K562 (cell line): ENCODE results near the gene ECM2. TPM values are rescaled to one million over a fixed set of nuclear protein-coding genes. Genes with fewer than 3 reads are reported as not detected.

ENCODE experiments used
- ATAC-seq: fragments of 200-7000 bp; cut with Tn5 transposase; 3 replicates; pipeline ENCODE4 v1.9.1; 2020; ENCODE audit warnings: moderate library complexity
- BruUV-seq: library from RNA; stranded (reverse); fragments of 400-500 nt; replicated peaks from 2 replicates; lab custom pipeline; 2021; lab: Mats Ljungman, UMichigan
- CTCF ChIA-PET: fragments of 300-600 bp; formaldehyde crosslinking; extraction: SDS; loops from one replicate; lab custom pipeline; 2021; ENCODE audit warnings: low intra/inter-chr PET ratio; lab: Yijun Ruan, JAX
- POLR2A ChIA-PET: fragments of 300-600, 350-650 bp; sonication (Branson Sonifier 250); formaldehyde crosslinking; extraction: SDS; loops from one replicate; lab custom pipeline; 2021; ENCODE audit warnings: antibody characterized with exemption, inconsistent platforms; lab: Yijun Ruan, JAX
- DNase-seq, 4 experiments: peaks; one replicate each; pipeline versions ENCODE4 v3.0.0 to v3.0.0-alpha.2; 2011 to 2018; ENCODE audit warnings: low spot score in 3 of 4, mixed read lengths in 3 of 4; ENCODE audit errors: extremely low read depth in 1 of 4
- FAIRE-seq: peaks from 2 replicates; lab custom pipeline; 2011; peaks lifted over from hg19 to GRCh38; lab: Jason Lieb, UNC
- H2AFZ ChIP-seq: 2 replicates; pipeline ENCODE4 v1.6.0; 2011; ENCODE audit warnings: low read depth, low read length, control low read depth, inconsistent platforms
- H3K27ac ChIP-seq: fragments of 200-600 bp; 3 replicates; pipeline ENCODE4 v1.8.0; 2011; ENCODE audit warnings: low read depth, mild to moderate bottlenecking, control low read depth, inconsistent platforms, low read length, moderate library complexity, mixed read lengths; ENCODE audit errors: extremely low read depth
- H3K27me3 ChIP-seq, 2 experiments: fragments of 300-600 bp in 1 of 2; 2 replicates in 1 of 2; 3 replicates in 1 of 2; pipeline versions ENCODE4 v1.6.0 to v1.8.0; 2011; ENCODE audit warnings: inconsistent platforms in 2 of 2, low read length in 2 of 2, mild to moderate bottlenecking in 1 of 2, mixed read lengths in 1 of 2, moderate library complexity in 1 of 2; ENCODE audit not compliant: control insufficient read depth in 2 of 2, insufficient read depth in 2 of 2
- H3K36me3 ChIP-seq: fragments of 300-600 bp; 3 replicates; pipeline ENCODE4 v1.8.0; 2011; ENCODE audit warnings: mild to moderate bottlenecking, low read length, inconsistent platforms; ENCODE audit not compliant: control insufficient read depth, insufficient read depth
- H3K4me1 ChIP-seq, 2 experiments: fragments of 200-600 bp in 1 of 2; replicated peaks in 1 of 2; 2 replicates in 1 of 2; 3 replicates in 1 of 2; pipeline versions ENCODE4 v1.5.1 to v1.8.0; 2011; ENCODE audit warnings: inconsistent platforms in 2 of 2, low read length in 2 of 2, mild to moderate bottlenecking in 1 of 2, mixed read lengths in 1 of 2, moderate library complexity in 1 of 2; ENCODE audit not compliant: control insufficient read depth in 2 of 2, insufficient read depth in 2 of 2
- H3K4me2 ChIP-seq: 2 replicates; pipeline ENCODE4 v1.6.1; 2011; ENCODE audit warnings: low read length, control low read depth, inconsistent platforms, mixed read lengths; ENCODE audit not compliant: insufficient read depth
- H3K4me3 ChIP-seq: fragments of 200-600 bp; sonication (generic), shearing (Covaris generic); 2 replicates; pipeline ENCODE4 v1.5.1; 2016; ENCODE audit warnings: control low read depth, inconsistent platforms
- H3K79me2 ChIP-seq: fragments of 200-600 bp; 3 replicates; pipeline ENCODE4 v1.8.0; 2011; ENCODE audit warnings: low read length, inconsistent platforms; ENCODE audit not compliant: control insufficient read depth, insufficient read depth
- H3K9ac ChIP-seq, 2 experiments: 2 replicates each; pipeline versions ENCODE4 v1.6.0 to v1.6.1; 2011; ENCODE audit warnings: low read depth in 2 of 2, low read length in 2 of 2, control low read depth in 1 of 2, inconsistent platforms in 1 of 2, mild to moderate bottlenecking in 1 of 2, mixed read lengths in 1 of 2; ENCODE audit not compliant: insufficient read depth in 1 of 2
- H3K9me1 ChIP-seq: one replicate; pipeline ENCODE4 v1.6.0; 2011; ENCODE audit warnings: inconsistent platforms, mild to moderate bottlenecking, low read length, moderate library complexity; ENCODE audit not compliant: control insufficient read depth, insufficient read depth
- H3K9me3 ChIP-seq: replicated peaks from 2 replicates; pipeline ENCODE4 v1.5.1; 2011; ENCODE audit warnings: low read depth, low read length, inconsistent platforms; ENCODE audit not compliant: control insufficient read depth, insufficient read depth
- H4K20me1 ChIP-seq: replicated peaks from 2 replicates; pipeline ENCODE4 v1.6.1; 2011; ENCODE audit warnings: low read length, inconsistent platforms, mixed read lengths; ENCODE audit not compliant: control insufficient read depth, insufficient read depth
- ARID1B ChIP-seq: fragments of 450-650 bp; IDR thresholded peaks from 2 replicates; pipeline ENCODE4 v1.6.1; 2016; ENCODE audit warnings: antibody characterized with exemption, mild to moderate bottlenecking, inconsistent platforms
- C11orf30 ChIP-seq: fragments of 450-650 bp; IDR thresholded peaks from 2 replicates; pipeline ENCODE4 v1.6.1; 2016; ENCODE audit warnings: low read depth, mild to moderate bottlenecking
- CBFA2T3 ChIP-seq: fragments of 450-650 bp; IDR thresholded peaks from 2 replicates; pipeline ENCODE4 v1.6.1; 2017
- CBX2 ChIP-seq: fragments of 200-600 bp; sonication (generic); IDR thresholded peaks from one replicate; pipeline ENCODE4 v1.6.1; 2012; ENCODE audit warnings: mild to moderate bottlenecking, low read length, inconsistent platforms; ENCODE audit not compliant: insufficient read depth, poor library complexity, severe bottlenecking
- DACH1 ChIP-seq: fragments of 450-650 bp; IDR thresholded peaks from 2 replicates; pipeline ENCODE4 v1.6.1; 2018; ENCODE audit not compliant: partially characterized antibody
- ESRRB ChIP-seq: fragments of 250-450 bp; sonication (Bioruptor Pico); IDR thresholded peaks from 2 replicates; pipeline ENCODE4 v1.5.0; 2020; ENCODE audit warnings: mild to moderate bottlenecking, moderate library complexity, borderline replicate concordance
- HDAC3 ChIP-seq: fragments of 450-650 bp; IDR thresholded peaks from 2 replicates; pipeline ENCODE4 v1.6.1; 2018; ENCODE audit warnings: borderline replicate concordance, mild to moderate bottlenecking, moderate library complexity; ENCODE audit not compliant: partially characterized antibody
- MAFF ChIP-seq: IDR thresholded peaks from 2 replicates; pipeline ENCODE4 v1.6.1; 2012; ENCODE audit warnings: low read length, improper control_type of control experiment
- MTA1 ChIP-seq: fragments of 450-650 bp; IDR thresholded peaks from 2 replicates; pipeline ENCODE4 v1.6.1; 2017; ENCODE audit warnings: borderline replicate concordance
- MTF1 ChIP-seq: fragments of 250-450 bp; sonication (Bioruptor Pico); IDR thresholded peaks from 2 replicates; pipeline ENCODE4 v1.9.0; 2021; ENCODE audit warnings: moderate library complexity, mild to moderate bottlenecking, inconsistent platforms, borderline replicate concordance
- MYBL2 ChIP-seq, 2 experiments: fragments of 450-650 bp in 1 of 2; sonication (generic) in 1 of 2; formaldehyde crosslinking in 1 of 2; IDR thresholded peaks; 2 replicates each; pipeline versions ENCODE4 v1.6.1 to v1.8.1; 2017 to 2022; ENCODE audit warnings: borderline replicate concordance in 1 of 2, inconsistent platforms in 1 of 2, low read depth in 1 of 2, mild to moderate bottlenecking in 1 of 2, missing genetic modification reagents in 1 of 2, moderate library complexity in 1 of 2
- NFE2 ChIP-seq: IDR thresholded peaks from 2 replicates; pipeline ENCODE4 v1.6.1; 2014; ENCODE audit warnings: antibody characterized with exemption, low read depth
- RBM14 ChIP-seq: fragments of 200-400 bp; formaldehyde crosslinking; IDR thresholded peaks from 2 replicates; pipeline ENCODE4 v1.6.1; 2018; ENCODE audit warnings: low read depth, mild to moderate bottlenecking, low read length, moderate library complexity, borderline replicate concordance; ENCODE audit not compliant: insufficient read depth
- TAF1 ChIP-seq: IDR thresholded peaks from 2 replicates; pipeline ENCODE4 v1.6.1; 2011; ENCODE audit warnings: mild to moderate bottlenecking, low read length, moderate library complexity; ENCODE audit not compliant: insufficient read depth, control insufficient read depth, severe bottlenecking; ENCODE audit errors: extremely low read depth
- ZNF316 ChIP-seq: fragments of 450-650 bp; IDR thresholded peaks from 2 replicates; pipeline ENCODE4 v1.6.1; 2016
- ZNF583 ChIP-seq: fragments of 250-450 bp; sonication (Bioruptor Pico); IDR thresholded peaks from 2 replicates; pipeline ENCODE4 v1.4.0; 2020
- ZNF778 ChIP-seq: fragments of 450-650 bp; formaldehyde crosslinking; IDR thresholded peaks from 2 replicates; pipeline ENCODE4 v1.4.0; 2020; ENCODE audit warnings: mild to moderate bottlenecking, moderate library complexity
- WGBS: fragments of 100-300 bp; shearing (Covaris generic); methylation state at CpG from one replicate; pipeline ENCODE4 v1.1.6; 2016; ENCODE audit warnings: low coverage, mixed read lengths; ENCODE audit not compliant: insufficient coverage; ENCODE audit errors: missing lambda C conversion rate; 5-methylcytosine and 5-hydroxymethylcytosine counted together
- in situ Hi-C: fragments of 300-500 bp; cut with MboI; formaldehyde crosslinking; loops from 4 replicates; pipeline ENCODE4 v1.15.0; 2018; ENCODE audit warnings: inconsistent platforms, mixed read lengths
- intact Hi-C: fragments of 100-400 bp; cut with micrococcal nuclease; formaldehyde crosslinking; loops from 2 replicates; pipeline ENCODE4 v1.14.2; 2022
- polyA plus RNA-seq, 8 experiments: library from polyadenylated mRNA; depleted of rRNA in 4 of 8; stranded (reverse) in 5 of 8; unstranded in 3 of 8; fragments of >200 nt; fragmentation: Nextera tagmentation in 2 of 8; fragmentation: Illumina TruSeq in 1 of 8; extraction: Ambion mirVana in 2 of 8; extraction: Trizol in 1 of 8; gene quantifications; 2 replicates each; pipeline versions ENCODE4 v1.2.1 to v1.2.3, GENCODE V29; 2011 to 2014; ENCODE audit warnings: inconsistent platforms in 1 of 8, missing spikeins in 1 of 8
- total RNA-seq, 7 experiments: library from RNA; depleted of rRNA in 6 of 7; stranded (reverse); fragments of >200 nt in 6 of 7; fragmentation: Illumina TruSeq in 2 of 7; extraction: Trizol in 2 of 7; gene quantifications; 2 replicates each; pipeline versions ENCODE4 v1.2.1 to v1.2.3, GENCODE V29; 2011 to 2021; ENCODE audit warnings: low replicate concordance in 1 of 7
- TF ChIP-seq, protein P1 (sequence below): sonication (generic); formaldehyde crosslinking; IDR thresholded peaks from 2 replicates; pipeline ENCODE4 v1.8.1; 2023; ENCODE audit warnings: mild to moderate bottlenecking, missing genetic modification reagents
- TF ChIP-seq, protein P2 (sequence below): sonication (generic); formaldehyde crosslinking; IDR thresholded peaks from 2 replicates; pipeline ENCODE4 v1.8.0; 2022; ENCODE audit warnings: mild to moderate bottlenecking, missing genetic modification reagents

ECM2 gene
- total and polyA plus RNA-seq, 9 of the 15 experiments (the other 6 are each of a cell fraction or from before 2014, with no cell fraction given), result 0.03 to 0.07 TPM; not detected in 7

GRCh38 chr9:92558612-92559374 is 23.0 kb upstream of the ECM2 start:
- Histone ChIP-seq H3K36me3 (no peaks in the 10 kb centered on the region), H3K79me2 (no peaks in the 10 kb centered on the region), H3K9ac (peak overlapping the region; percentile 1 to 78; a peak in 2 of 4 replicates), H3K27ac (no peak overlapping the region), H2AFZ (peak overlapping the region; percentile 74; the same call in 1 of the 2 replicates), H3K9me3 (no peaks in the 10 kb centered on the region), H4K20me1 (no peaks in the 10 kb centered on the region), H3K4me3 (no peak overlapping the region), H3K27me3 (no peaks in the 10 kb centered on the region), H3K9me1 (no peaks in the 10 kb centered on the region), H3K4me2 (no peak overlapping the region; the same call in 1 of the 2 replicates), H3K4me1 (peaks cover 11 to 16% of the 10 kb centered on the region in 2 experiments; a peak in 3 of 5 replicates)
- ATAC-seq, result no peak
- WGBS, result 68% methylated on average over 15 of the region's 16 CpGs
- POLR2A ChIA-PET, result interaction anchor here (1.0 to 1.4 kb wide), 2 partner anchors 9 to 10 kb away, joined by 3 read pairs; no protein-coding TSS in a partner anchor
- in situ Hi-C loops (no loop called here), intact Hi-C loops (no loop called here)
- FAIRE-seq, result no peak
- no peak for DNase-seq
- no TSS peak for BruUV-seq
- TF ChIP-seq ARID1B, result no peak
- TF ChIP-seq C11orf30, result peak; percentile 56; the same call in 1 of the 2 replicates
- no peak for TF ChIP-seq TAF1
- TF ChIP-seq MTF1 (CRISPR knock-in tag), result no peak
- TF ChIP-seq CBX2, result no peak
- TF ChIP-seq, protein P1, sequence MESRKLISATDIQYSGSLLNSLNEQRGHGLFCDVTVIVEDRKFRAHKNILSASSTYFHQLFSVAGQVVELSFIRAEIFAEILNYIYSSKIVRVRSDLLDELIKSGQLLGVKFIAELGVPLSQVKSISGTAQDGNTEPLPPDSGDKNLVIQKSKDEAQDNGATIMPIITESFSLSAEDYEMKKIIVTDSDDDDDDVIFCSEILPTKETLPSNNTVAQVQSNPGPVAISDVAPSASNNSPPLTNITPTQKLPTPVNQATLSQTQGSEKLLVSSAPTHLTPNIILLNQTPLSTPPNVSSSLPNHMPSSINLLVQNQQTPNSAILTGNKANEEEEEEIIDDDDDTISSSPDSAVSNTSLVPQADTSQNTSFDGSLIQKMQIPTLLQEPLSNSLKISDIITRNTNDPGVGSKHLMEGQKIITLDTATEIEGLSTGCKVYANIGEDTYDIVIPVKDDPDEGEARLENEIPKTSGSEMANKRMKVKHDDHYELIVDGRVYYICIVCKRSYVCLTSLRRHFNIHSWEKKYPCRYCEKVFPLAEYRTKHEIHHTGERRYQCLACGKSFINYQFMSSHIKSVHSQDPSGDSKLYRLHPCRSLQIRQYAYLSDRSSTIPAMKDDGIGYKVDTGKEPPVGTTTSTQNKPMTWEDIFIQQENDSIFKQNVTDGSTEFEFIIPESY (CRISPR knock-in tag), result no peak
- TF ChIP-seq, protein P2, sequence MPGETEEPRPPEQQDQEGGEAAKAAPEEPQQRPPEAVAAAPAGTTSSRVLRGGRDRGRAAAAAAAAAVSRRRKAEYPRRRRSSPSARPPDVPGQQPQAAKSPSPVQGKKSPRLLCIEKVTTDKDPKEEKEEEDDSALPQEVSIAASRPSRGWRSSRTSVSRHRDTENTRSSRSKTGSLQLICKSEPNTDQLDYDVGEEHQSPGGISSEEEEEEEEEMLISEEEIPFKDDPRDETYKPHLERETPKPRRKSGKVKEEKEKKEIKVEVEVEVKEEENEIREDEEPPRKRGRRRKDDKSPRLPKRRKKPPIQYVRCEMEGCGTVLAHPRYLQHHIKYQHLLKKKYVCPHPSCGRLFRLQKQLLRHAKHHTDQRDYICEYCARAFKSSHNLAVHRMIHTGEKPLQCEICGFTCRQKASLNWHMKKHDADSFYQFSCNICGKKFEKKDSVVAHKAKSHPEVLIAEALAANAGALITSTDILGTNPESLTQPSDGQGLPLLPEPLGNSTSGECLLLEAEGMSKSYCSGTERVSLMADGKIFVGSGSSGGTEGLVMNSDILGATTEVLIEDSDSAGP (CRISPR knock-in tag), result no peak
- no peak for TF ChIP-seq DACH1
- TF ChIP-seq RBM14, result no peak
- TF ChIP-seq ZNF583, result no peak
- TF ChIP-seq MTA1, result no peak
- TF ChIP-seq ZNF316, result peak; percentile 25; the same call in 1 of the 2 replicates
- no peak for TF ChIP-seq ZNF778 (CRISPR knock-in tag)
- no peak for TF ChIP-seq ESRRB (CRISPR knock-in tag)
- TF ChIP-seq HDAC3, result no peak
- TF ChIP-seq MYBL2 (IDR thresholded peaks at IDR 0.05; ENCODE audit: low read depth), result no peak
- TF ChIP-seq MYBL2 (CRISPR knock-in tag; IDR thresholded peaks at IDR 0.05; ENCODE audit: borderline replicate concordance), result no peak
- peak; percentile 66 for TF ChIP-seq NFE2
- no peak for TF ChIP-seq MAFF
- TF ChIP-seq CBFA2T3, result no peak
- CTCF ChIA-PET, result no interaction called here
